Trophoblast cell (in vitro differentiated cells and primary cell): ENCODE data around the gene MFAP4.

Experiments used
- DNase-seq, 2 donors: peaks; one replicate each; pipeline ENCODE4 v3.0.0-alpha.2; 2016
- H2AFZ ChIP-seq: 2 replicates; pipeline ENCODE4 v1.6.1; 2013; ENCODE audit warnings: low read length, moderate library complexity, mild to moderate bottlenecking; ENCODE audit not compliant: insufficient read depth, poor library complexity
- H2AK5ac ChIP-seq: 2 replicates; pipeline ENCODE4 v1.6.1; 2013; ENCODE audit warnings: mild to moderate bottlenecking, low read length
- H2BK120ac ChIP-seq: 2 replicates; pipeline ENCODE4 v1.6.1; 2013; ENCODE audit warnings: low read length, mild to moderate bottlenecking, moderate library complexity; ENCODE audit not compliant: insufficient read depth, poor library complexity
- H2BK12ac ChIP-seq: 2 replicates; pipeline ENCODE4 v1.6.1; 2013; ENCODE audit warnings: mild to moderate bottlenecking, low read length, moderate library complexity
- H2BK5ac ChIP-seq: 2 replicates; pipeline ENCODE4 v1.6.1; 2013; ENCODE audit warnings: low read length, low read depth, moderate library complexity, mild to moderate bottlenecking; ENCODE audit not compliant: poor library complexity
- H3K14ac ChIP-seq: 2 replicates; pipeline ENCODE4 v1.6.1; 2013; ENCODE audit warnings: mild to moderate bottlenecking, low read length
- H3K18ac ChIP-seq: 2 replicates; pipeline ENCODE4 v1.6.1; 2013; ENCODE audit warnings: mild to moderate bottlenecking, low read length
- H3K23ac ChIP-seq: 2 replicates; pipeline ENCODE4 v1.6.1; 2013; ENCODE audit warnings: low read length
- H3K27ac ChIP-seq: 2 replicates; pipeline ENCODE4 v1.5.1; 2013; ENCODE audit warnings: low read depth, mild to moderate bottlenecking, inconsistent platforms, low read length, moderate library complexity
- H3K27me3 ChIP-seq: 2 replicates; pipeline ENCODE4 v1.6.1; 2013; ENCODE audit warnings: inconsistent platforms, mild to moderate bottlenecking, low read length, moderate library complexity; ENCODE audit not compliant: insufficient read depth
- H3K36me3 ChIP-seq, 2 experiments: 1 replicate in 1 of 2; 2 replicates in 1 of 2; pipeline ENCODE4 v1.6.1; 2013; ENCODE audit warnings: low read length in 2 of 2, mild to moderate bottlenecking in 2 of 2, moderate library complexity in 1 of 2; ENCODE audit not compliant: insufficient read depth in 2 of 2, control insufficient read depth in 1 of 2
- H3K4ac ChIP-seq: 2 replicates; pipeline ENCODE4 v1.6.1; 2013; ENCODE audit warnings: low read depth, mild to moderate bottlenecking, low read length, moderate library complexity
- H3K4me1 ChIP-seq, 2 experiments: 1 replicate in 1 of 2; 2 replicates in 1 of 2; pipeline ENCODE4 v1.6.1; 2013; ENCODE audit warnings: low read length in 2 of 2, mild to moderate bottlenecking in 2 of 2, moderate library complexity in 1 of 2; ENCODE audit not compliant: insufficient read depth in 2 of 2, control insufficient read depth in 1 of 2
- H3K4me2 ChIP-seq: 2 replicates; pipeline ENCODE4 v1.6.1; 2013; ENCODE audit warnings: inconsistent platforms, mild to moderate bottlenecking, low read length, moderate library complexity
- H3K4me3 ChIP-seq: 2 replicates; pipeline ENCODE4 v1.5.1; 2013; ENCODE audit warnings: mild to moderate bottlenecking, low read depth, low read length, inconsistent platforms
- H3K79me1 ChIP-seq: one replicate; pipeline ENCODE4 v1.6.1; 2013; ENCODE audit warnings: low read length
- H3K79me2 ChIP-seq: 2 replicates; pipeline ENCODE4 v1.6.1; 2013; ENCODE audit warnings: low read length, mild to moderate bottlenecking; ENCODE audit not compliant: control insufficient read depth, insufficient read depth, poor library complexity
- H3K9ac ChIP-seq: 2 replicates; pipeline ENCODE4 v1.6.1; 2013; ENCODE audit warnings: mild to moderate bottlenecking, low read length
- H3K9me3 ChIP-seq: 2 replicates; pipeline ENCODE4 v1.6.1; 2013; ENCODE audit warnings: low read depth, mild to moderate bottlenecking, control low read depth, inconsistent platforms, low read length; ENCODE audit not compliant: insufficient read depth
- H4K12ac ChIP-seq: 2 replicates; pipeline ENCODE4 v1.6.1; 2013; ENCODE audit warnings: low read depth, mild to moderate bottlenecking, low read length, moderate library complexity
- H4K8ac ChIP-seq: 2 replicates; pipeline ENCODE4 v1.6.1; 2013; ENCODE audit warnings: low read depth, mild to moderate bottlenecking, low read length, moderate library complexity
- H4K91ac ChIP-seq: one replicate; pipeline ENCODE4 v1.6.1; 2013; ENCODE audit warnings: low read depth, mild to moderate bottlenecking, low read length, moderate library complexity
- WGBS: extraction: QIAGEN DNeasy Blood & Tissue Kit; methylation state at CpG from one replicate; pipeline ENCODE4 v1.1.7; 2013; ENCODE audit warnings: missing lambda C conversion rate; ENCODE audit not compliant: insufficient read length, insufficient coverage; ENCODE audit errors: extremely low coverage; 5-methylcytosine and 5-hydroxymethylcytosine counted together

Gene MFAP4

GRCh38 chr17:19359856-19360255 is 27.1 kb downstream of the MFAP4 start:
- peaks cover 4 to 6% of the 10 kb centered on the region in 2 experiments for H3K4me1 ChIP-seq
- H3K4me2 ChIP-seq = no peak overlapping the region
- no CpG with 5 or more reads among the region's 5 CpGs for WGBS
- H3K36me3 ChIP-seq = no peaks in the 10 kb centered on the region
- H2BK12ac ChIP-seq = no peak overlapping the region
- H2AK5ac ChIP-seq = no peak overlapping the region
- H3K14ac ChIP-seq = no peak overlapping the region
- peaks cover 8% of the 10 kb centered on the region for H3K79me1 ChIP-seq
- no peak overlapping the region for H3K9ac ChIP-seq
- H3K18ac ChIP-seq = no peak overlapping the region
- no peaks in the 10 kb centered on the region for H3K27me3 ChIP-seq
- no peak for DNase-seq
- no peak overlapping the region for H2BK5ac ChIP-seq
- H3K23ac ChIP-seq = no peak overlapping the region
- no peak overlapping the region for H4K91ac ChIP-seq
- no peak overlapping the region for H3K27ac ChIP-seq
- H4K8ac ChIP-seq = no peak overlapping the region
- H3K79me2 ChIP-seq = peaks cover 2% of the 10 kb centered on the region
- no peak overlapping the region for H2BK120ac ChIP-seq
- no peak overlapping the region for H3K4me3 ChIP-seq
- peaks cover 4% of the 10 kb centered on the region for H3K9me3 ChIP-seq
- H2AFZ ChIP-seq = no peak overlapping the region
- no peak overlapping the region for H3K4ac ChIP-seq
- no peak overlapping the region for H4K12ac ChIP-seq

GRCh38 chr17:19359151-19359550 is 27.8 kb downstream of the MFAP4 start:
- Histone ChIP-seq H3K4ac (no peak overlapping the region), H3K18ac (no peak overlapping the region), H4K91ac (no peak overlapping the region), H3K36me3 (no peaks in the 10 kb centered on the region), H2AK5ac (no peak overlapping the region), H3K27ac (no peak overlapping the region), H3K23ac (no peak overlapping the region), H3K9me3 (peaks cover 4% of the 10 kb centered on the region), H3K9ac (no peak overlapping the region), H3K79me2 (peaks cover 2% of the 10 kb centered on the region), H3K14ac (no peak overlapping the region), H3K79me1 (peaks cover 8% of the 10 kb centered on the region), H2BK5ac (no peak overlapping the region), H3K4me3 (no peak overlapping the region), H3K27me3 (no peaks in the 10 kb centered on the region), H2AFZ (no peak overlapping the region), H3K4me1 (peaks cover 4 to 6% of the 10 kb centered on the region in 2 experiments), H3K4me2 (no peak overlapping the region), H2BK12ac (no peak overlapping the region), H4K12ac (no peak overlapping the region), H4K8ac (no peak overlapping the region), H2BK120ac (no peak overlapping the region)
- WGBS = no CpG with 5 or more reads among the region's 7 CpGs
- DNase-seq = no peak

GRCh38 chr17:19357761-19358160 is 29.2 kb downstream of the MFAP4 start:
- Histone ChIP-seq H3K4me2 (no peak overlapping the region), H3K27ac (no peak overlapping the region), H3K36me3 (no peaks in the 10 kb centered on the region), H2BK120ac (no peak overlapping the region), H3K9me3 (peaks cover 4% of the 10 kb centered on the region), H3K4me3 (no peak overlapping the region), H3K18ac (no peak overlapping the region), H3K4ac (no peak overlapping the region), H3K9ac (no peak overlapping the region), H4K8ac (no peak overlapping the region), H2AK5ac (no peak overlapping the region), H3K79me2 (peaks cover 2% of the 10 kb centered on the region), H2BK12ac (no peak overlapping the region), H2BK5ac (no peak overlapping the region), H3K14ac (no peak overlapping the region), H3K27me3 (no peaks in the 10 kb centered on the region), H3K4me1 (peaks cover 4 to 6% of the 10 kb centered on the region in 2 experiments), H4K12ac (no peak overlapping the region), H3K23ac (no peak overlapping the region), H3K79me1 (peaks cover 7% of the 10 kb centered on the region), H2AFZ (no peak overlapping the region), H4K91ac (no peak overlapping the region)
- no CpG with 5 or more reads among the region's 7 CpGs for WGBS
- no peak for DNase-seq

- Histone ChIP-seq H2BK12ac (no peak overlapping the region), H3K9ac (no peak overlapping the region), H3K23ac (no peak overlapping the region), H4K8ac (no peak overlapping the region), H3K4me2 (no peak overlapping the region), H2BK5ac (no peak overlapping the region), H3K18ac (no peak overlapping the region), H3K79me1 (peaks cover 5% of the 10 kb centered on the region), H3K36me3 (no peaks in the 10 kb centered on the region), H3K4ac (no peak overlapping the region), H2AFZ (no peak overlapping the region), H3K79me2 (peaks cover 2% of the 10 kb centered on the region), H3K9me3 (peaks cover 4% of the 10 kb centered on the region), H4K12ac (no peak overlapping the region), H4K91ac (no peak overlapping the region), H2BK120ac (no peak overlapping the region), H3K4me3 (no peak overlapping the region), H2AK5ac (no peak overlapping the region), H3K14ac (no peak overlapping the region), H3K27ac (no peak overlapping the region), H3K4me1 (peaks cover 4 to 6% of the 10 kb centered on the region in 2 experiments), H3K27me3 (no peaks in the 10 kb centered on the region)
- no CpG with 5 or more reads among the region's 7 CpGs for WGBS
- no peak for DNase-seq
Observed at GRCh38 chr17:19357351-19357750, 29.6 kb downstream of the MFAP4 start.
